Measurements from ENCODE around the gene TXLNB.
A peak's percentile ranks its signal among the peaks of the same experiment; 100 is the strongest.

TXLNB gene

GRCh38 chr6:139291813-139292619, at the start of gene TXLNB:
Gene TXLNB (minus strand): TSS chr6:139291998. CDS start chr6:139288899, 3,099 bp downstream.
- peak; percentile 60 for DNase-seq (ENCODE audit: low read depth)

- no peak for DNase-seq (ENCODE audit: low read depth)
Measured at GRCh38 chr6:139341060-139341459, 49.3 kb upstream of the TXLNB start.

GRCh38 chr6:139338795-139339194, 47.0 kb upstream of the TXLNB start:
- DNase-seq (ENCODE audit: low read depth), result no peak

- no peak for DNase-seq (ENCODE audit: low read depth)
Measured at GRCh38 chr6:139337830-139338229, 46.0 kb upstream of the TXLNB start.

GRCh38 chr6:139337001-139337400, 45.2 kb upstream of the TXLNB start:
- DNase-seq (ENCODE audit: low read depth), result no peak

GRCh38 chr6:139336488-139336887, 44.7 kb upstream of the TXLNB start:
- DNase-seq (ENCODE audit: low read depth), result no peak

GRCh38 chr6:139335447-139336210, 43.8 kb upstream of the TXLNB start:
- no peak for DNase-seq (ENCODE audit: low read depth)

- DNase-seq (ENCODE audit: low read depth), result no peak
Measured at GRCh38 chr6:139334806-139335446, 43.1 kb upstream of the TXLNB start.

- DNase-seq (ENCODE audit: low read depth), result no peak
Measured at GRCh38 chr6:139330826-139331500, 39.2 kb upstream of the TXLNB start.

- DNase-seq (ENCODE audit: low read depth), result no peak
Measured at GRCh38 chr6:139330306-139330705, 38.5 kb upstream of the TXLNB start.

- DNase-seq (ENCODE audit: low read depth), result no peak
Measured at GRCh38 chr6:139329224-139329623, 37.4 kb upstream of the TXLNB start.

GRCh38 chr6:139327038-139327437, 35.2 kb upstream of the TXLNB start:
- no peak for DNase-seq (ENCODE audit: low read depth)

GRCh38 chr6:139325686-139326085, 33.9 kb upstream of the TXLNB start:
- no peak for DNase-seq (ENCODE audit: low read depth)

- DNase-seq (ENCODE audit: low read depth), result no peak
Measured at GRCh38 chr6:139325125-139325524, 33.3 kb upstream of the TXLNB start.

GRCh38 chr6:139324301-139324555, 32.4 kb upstream of the TXLNB start:
- no peak for DNase-seq (ENCODE audit: low read depth)

- peak; percentile 74 for DNase-seq (ENCODE audit: low read depth)
Measured at GRCh38 chr6:139323511-139324300, 31.9 kb upstream of the TXLNB start.

GRCh38 chr6:139320081-139320480, 28.3 kb upstream of the TXLNB start:
- no peak for DNase-seq (ENCODE audit: low read depth)

- DNase-seq (ENCODE audit: low read depth), result no peak
Measured at GRCh38 chr6:139316622-139317317, 25.0 kb upstream of the TXLNB start.

- DNase-seq (ENCODE audit: low read depth), result no peak
Measured at GRCh38 chr6:139313784-139314545, 22.2 kb upstream of the TXLNB start.

- DNase-seq (ENCODE audit: low read depth), result no peak
Measured at GRCh38 chr6:139313229-139313628, 21.4 kb upstream of the TXLNB start.

Measured in T-helper 22 cell (primary cell).